GM19351 (cell line): ENCODE measurements around the gene HNRNPA2B1.
"Not testable (repeated sequence)": the region's sequence is repeated elsewhere in the genome, so short reads cannot be mapped to it uniquely, and the experiment has no call there.

Experiments
- ATAC-seq: cut with Tn5 transposase; IDR thresholded peaks from one replicate; pipeline ENCODE4 v1.9.1; 2021; ENCODE audit warnings: mild to moderate bottlenecking, moderate library complexity; ENCODE audit not compliant: unreplicated experiment

Gene HNRNPA2B1

GRCh38 chr7:26185131-26185843, 15.3 kb downstream of the HNRNPA2B1 start:
- peak; percentile 57 for ATAC-seq

- not testable (repeated sequence) for ATAC-seq
Measured at GRCh38 chr7:26184281-26185101, 16.1 kb downstream of the HNRNPA2B1 start.

- ATAC-seq = no peak
Measured at GRCh38 chr7:26183545-26184280, 16.8 kb downstream of the HNRNPA2B1 start.

- ATAC-seq = no peak
Measured at GRCh38 chr7:26182706-26183105, 17.8 kb downstream of the HNRNPA2B1 start.

GRCh38 chr7:26182283-26182682, 18.3 kb downstream of the HNRNPA2B1 start:
- ATAC-seq = no peak

GRCh38 chr7:26181474-26182227, 18.9 kb downstream of the HNRNPA2B1 start:
- ATAC-seq = no peak

- ATAC-seq = no peak
Measured at GRCh38 chr7:26180792-26181198, 19.8 kb downstream of the HNRNPA2B1 start.

- ATAC-seq = no peak
Measured at GRCh38 chr7:26179826-26180497, 20.6 kb downstream of the HNRNPA2B1 start.

- no peak for ATAC-seq
Measured at GRCh38 chr7:26179422-26179821, 21.1 kb downstream of the HNRNPA2B1 start.

GRCh38 chr7:26178272-26178960, 22.1 kb downstream of the HNRNPA2B1 start:
- no peak for ATAC-seq

- ATAC-seq = not testable (repeated sequence)
Measured at GRCh38 chr7:26177269-26177668, 23.3 kb downstream of the HNRNPA2B1 start.

GRCh38 chr7:26176696-26177095, 23.9 kb downstream of the HNRNPA2B1 start:
- not testable (repeated sequence) for ATAC-seq

GRCh38 chr7:26175903-26176302, 24.6 kb downstream of the HNRNPA2B1 start:
- ATAC-seq = not testable (repeated sequence)

GRCh38 chr7:26172048-26172447, 28.5 kb downstream of the HNRNPA2B1 start:
- ATAC-seq = no peak

GRCh38 chr7:26171601-26172000, 28.9 kb downstream of the HNRNPA2B1 start:
- no peak for ATAC-seq

- no peak for ATAC-seq
Measured at GRCh38 chr7:26170663-26171062, 29.9 kb downstream of the HNRNPA2B1 start.

GRCh38 chr7:26169271-26169670, 31.3 kb downstream of the HNRNPA2B1 start:
- ATAC-seq = no peak

- no peak for ATAC-seq
Measured at GRCh38 chr7:26168458-26169023, 32.0 kb downstream of the HNRNPA2B1 start.

GRCh38 chr7:26167303-26167934, 33.1 kb downstream of the HNRNPA2B1 start:
- no peak for ATAC-seq
